CD4-positive, alpha-beta T cell treated with Interleukin-21 for 1 hour (primary cell): ENCODE measurements around the gene NOTCH1.

ENCODE experiments used
- DNase-seq: peaks from one replicate; pipeline ENCODE4 v3.0.0-alpha.2; 2020

NOTCH1 gene

GRCh38 chr9:136482793-136483588, 62.9 kb downstream of the NOTCH1 start, which contains the start of gene SEC16A:
SEC16A (minus strand) TSS chr9:136483040; CDS start chr9:136477615, 5,425 bp downstream.
- peak; percentile 99 for DNase-seq

DNA sequence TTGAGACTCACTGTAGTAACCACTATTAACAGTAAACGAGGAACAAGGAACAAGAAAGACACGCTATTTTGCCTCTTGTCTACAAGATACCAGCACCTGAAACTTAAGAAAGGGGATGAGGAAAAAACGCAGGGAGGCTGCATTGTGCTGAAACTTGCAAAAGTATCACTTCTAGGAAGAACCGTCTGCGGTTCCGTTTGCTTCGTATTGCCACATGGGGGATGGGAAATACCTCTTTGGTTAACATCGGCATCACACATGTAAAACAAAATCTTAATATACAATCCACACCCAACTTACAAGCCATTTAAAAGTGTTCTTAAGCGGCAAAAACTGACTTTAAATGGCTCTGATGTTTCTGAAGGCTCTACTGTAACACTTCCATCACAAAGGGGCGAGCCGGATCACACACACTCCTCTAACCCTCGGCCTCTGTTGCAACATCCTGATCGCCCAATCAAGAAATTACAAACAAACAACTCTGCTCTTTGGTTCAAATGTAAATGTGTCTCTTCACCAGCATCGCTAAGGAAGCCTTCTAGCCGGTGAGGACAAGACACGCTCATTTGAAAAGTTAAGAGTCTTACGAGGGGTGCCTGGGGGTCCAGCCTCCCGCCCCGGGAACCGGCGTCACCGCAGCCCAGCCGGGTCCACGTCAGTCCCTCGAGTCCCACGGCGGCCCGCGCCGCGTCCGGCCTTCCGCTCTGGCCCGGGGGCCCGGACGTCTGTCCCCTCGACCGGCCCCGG, 63.6 kb downstream of the NOTCH1 start:
- DNase-seq = peak; percentile 76

GRCh38 chr9:136481558-136481957, 64.3 kb downstream of the NOTCH1 start:
- peak; percentile 25 for DNase-seq

GRCh38 chr9:136476369-136477150, 69.3 kb downstream of the NOTCH1 start:
- DNase-seq = no peak

DNA sequence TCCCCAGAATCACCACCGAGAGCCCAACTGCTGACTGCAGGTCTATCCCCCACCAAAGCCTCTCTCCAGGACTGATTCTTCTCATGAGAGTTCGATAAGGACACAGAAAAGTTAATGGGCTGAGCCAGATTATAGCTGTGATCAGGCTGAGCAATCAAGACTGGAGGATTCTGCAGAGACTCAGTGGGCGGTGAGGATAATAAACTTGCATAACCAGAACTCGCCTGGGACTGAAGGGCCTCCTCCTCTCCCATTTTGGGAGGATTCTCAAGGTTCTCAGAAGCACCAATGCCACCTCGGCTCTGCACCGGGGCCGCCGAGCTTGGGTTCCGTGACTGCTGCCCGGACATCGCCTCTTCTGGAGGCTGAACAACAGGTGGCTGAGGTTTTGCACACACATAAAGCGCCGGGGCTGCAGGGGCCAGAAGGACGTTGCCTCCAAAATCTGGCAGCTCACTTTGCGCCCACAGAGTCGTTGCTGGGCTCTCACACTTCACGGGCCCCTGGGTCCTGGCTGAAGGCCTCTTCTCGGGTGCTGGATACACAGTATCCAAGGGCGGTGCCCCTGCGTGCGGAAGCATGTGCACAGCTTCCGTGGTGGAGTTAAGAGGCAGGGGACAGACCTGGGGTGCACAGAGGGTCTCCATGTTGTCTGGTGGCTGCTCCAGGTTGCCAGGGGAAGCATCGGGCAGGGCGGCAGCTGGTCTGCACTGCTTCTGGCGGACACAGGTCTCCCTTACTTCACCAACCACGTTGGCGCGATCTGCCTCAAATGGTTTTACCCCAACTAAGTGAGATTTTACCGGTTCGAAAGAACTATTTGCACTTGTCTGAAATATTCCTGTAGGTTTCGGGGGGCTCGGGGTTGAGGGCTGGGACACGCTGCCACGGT, 70.6 kb downstream of the NOTCH1 start:
- DNase-seq = no peak

DNA sequence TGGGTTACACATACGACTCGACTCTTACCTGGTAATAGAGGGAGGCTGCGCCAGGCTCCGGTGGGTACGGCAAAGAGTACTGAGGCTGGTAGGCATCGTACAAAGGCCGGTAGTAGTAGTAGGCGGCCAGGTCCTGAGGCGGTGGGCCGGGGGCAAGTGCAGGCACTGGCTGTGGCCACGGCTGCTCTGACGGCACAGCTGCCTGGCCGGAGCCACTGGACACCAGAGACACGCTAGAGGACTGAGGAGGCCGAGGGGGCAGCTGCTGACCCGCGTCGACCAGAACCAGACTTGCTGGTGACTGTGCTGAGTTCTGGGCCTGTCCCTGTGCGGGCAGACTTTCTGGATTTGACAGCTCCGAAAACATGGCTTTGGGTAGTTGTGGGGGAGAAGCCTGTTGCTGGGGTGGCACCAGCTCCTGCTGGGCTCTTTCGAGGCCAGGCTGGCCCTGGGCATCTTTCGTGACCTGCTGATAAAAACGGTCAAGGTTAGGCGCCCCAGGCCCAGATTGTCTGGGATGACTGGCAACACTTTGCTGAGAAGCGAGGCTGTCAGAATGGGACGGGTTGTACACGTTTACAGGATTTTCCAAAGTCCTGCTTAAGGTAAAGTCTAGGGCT, 71.7 kb downstream of the NOTCH1 start:
- DNase-seq = no peak

DNA sequence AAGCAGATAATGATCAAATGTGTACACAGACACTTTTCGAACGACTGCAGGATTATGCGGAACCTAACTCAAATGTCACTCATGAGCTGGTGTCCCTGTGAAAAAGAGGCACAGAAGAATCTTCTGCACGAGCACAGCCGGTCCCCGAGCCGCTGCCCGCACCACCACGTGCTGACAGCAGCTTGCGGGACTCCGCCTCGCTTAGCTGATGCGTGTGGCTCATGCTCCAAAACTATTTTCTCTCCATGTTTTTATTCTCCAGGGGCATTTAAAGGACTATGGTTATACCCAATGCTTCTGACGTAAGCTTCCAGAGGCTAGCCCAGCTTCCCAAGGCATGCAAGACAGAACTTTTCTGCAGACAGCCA, 72.5 kb downstream of the NOTCH1 start:
- DNase-seq = no peak

DNA sequence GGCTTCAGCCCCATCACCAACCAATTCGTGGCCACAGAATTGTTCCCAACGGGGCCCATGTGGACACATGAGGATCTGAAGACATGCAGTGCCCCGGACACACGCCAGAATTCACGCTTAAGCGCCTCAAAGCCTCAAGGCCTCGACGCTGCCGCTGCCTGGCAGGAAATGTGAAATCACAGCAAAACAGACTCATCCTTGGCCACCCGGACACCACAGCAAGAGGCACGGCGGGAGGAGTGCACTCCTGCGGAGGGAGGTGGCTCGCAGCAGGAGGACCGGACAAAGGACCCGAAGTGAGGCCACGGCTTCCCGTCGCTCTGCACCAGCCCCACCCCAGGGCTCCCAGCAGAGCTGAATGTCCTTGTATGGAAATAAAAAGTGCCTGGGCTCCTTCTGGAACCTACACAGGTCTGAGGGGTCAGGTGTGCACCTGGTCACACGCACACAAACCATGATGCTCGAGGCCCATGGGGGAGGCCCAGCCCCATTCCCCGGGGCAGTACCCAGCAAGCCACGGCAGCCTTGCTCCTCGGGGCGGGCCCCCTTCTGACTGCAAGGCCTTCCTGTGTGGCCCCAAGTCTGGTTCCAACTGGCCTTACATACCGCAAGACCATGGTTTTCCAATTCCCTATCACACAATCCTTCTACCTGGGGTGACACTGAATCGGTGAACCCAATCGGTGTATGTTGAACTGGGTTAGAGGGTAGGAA, 73.1 kb downstream of the NOTCH1 start:
- no peak for DNase-seq

DNA sequence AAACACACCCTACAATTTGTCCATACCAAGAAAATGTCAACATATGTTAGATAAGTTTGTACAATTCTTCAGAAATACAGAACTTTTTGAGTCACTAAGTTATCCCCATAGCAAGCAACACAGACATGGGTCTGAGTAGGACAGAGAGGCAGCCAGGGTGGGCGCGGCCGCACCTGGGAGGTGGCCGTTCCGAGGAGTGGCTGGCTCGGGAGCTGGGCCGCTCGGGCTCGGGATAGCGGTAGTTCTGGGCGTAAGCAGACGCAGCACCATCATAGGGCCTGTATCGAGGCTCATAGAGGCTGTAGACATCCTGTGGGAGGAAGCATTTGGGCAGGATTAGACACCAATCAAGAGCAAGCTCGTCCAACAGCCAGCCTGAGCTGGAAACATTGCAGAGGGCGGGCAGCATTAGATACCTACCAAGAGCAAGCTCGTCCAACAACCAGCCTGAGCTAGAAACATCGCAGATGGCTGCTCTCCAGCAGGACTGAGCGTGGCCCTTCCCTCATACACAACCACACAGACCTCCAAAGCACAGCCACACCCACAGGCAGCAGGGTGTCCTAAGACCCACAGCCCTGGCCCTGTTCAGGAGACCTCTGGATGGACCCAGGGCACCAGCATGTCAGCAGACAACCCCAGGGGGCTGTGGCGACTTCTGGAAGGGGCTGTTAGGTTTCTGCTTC, 73.9 kb downstream of the NOTCH1 start:
- DNase-seq = no peak

DNA sequence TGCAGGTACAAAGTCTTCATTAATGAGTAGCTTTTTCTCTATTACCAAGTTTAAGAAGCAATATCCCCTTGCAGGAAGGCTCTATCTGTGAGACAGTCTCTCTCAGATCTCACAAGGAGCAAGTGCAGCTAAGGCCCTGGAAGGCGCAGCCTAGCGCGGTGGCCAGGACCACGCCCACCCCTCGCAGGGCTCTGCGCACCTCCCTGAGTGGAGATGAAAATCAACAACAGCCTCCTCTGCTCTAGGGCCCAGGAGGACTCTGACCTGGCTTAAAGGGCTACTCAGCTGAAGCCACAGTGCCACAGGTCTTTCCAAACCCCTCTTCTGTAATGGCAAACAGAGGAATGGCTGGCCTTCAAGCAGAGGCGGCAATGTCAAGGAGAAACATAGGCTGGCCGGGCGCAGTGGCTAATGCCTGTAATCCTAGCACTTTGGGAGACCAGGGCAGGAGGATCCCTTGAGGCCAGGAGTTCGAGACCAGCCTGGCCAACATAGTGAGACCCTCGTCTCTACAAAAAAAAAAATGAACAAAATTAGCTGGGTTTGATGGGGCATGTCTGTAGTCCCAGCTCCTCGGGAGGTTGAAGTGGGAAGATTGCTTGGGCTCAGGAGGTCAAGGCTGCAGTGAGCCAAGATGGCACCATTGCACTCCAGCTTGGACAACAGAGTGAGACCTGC, 74.9 kb downstream of the NOTCH1 start:
- DNase-seq = no peak

- no peak for DNase-seq
These were observed 75.5 kb downstream of the NOTCH1 start for GRCh38 chr9:136470356-136470755.

- no peak for DNase-seq
These were observed 78.1 kb downstream of the NOTCH1 start for GRCh38 chr9:136467766-136468165.

- DNase-seq = no peak
These were observed 79.7 kb downstream of the NOTCH1 start for GRCh38 chr9:136466155-136466541.

GRCh38 chr9:136465500-136466154, 80.2 kb downstream of the NOTCH1 start:
- no peak for DNase-seq

DNA sequence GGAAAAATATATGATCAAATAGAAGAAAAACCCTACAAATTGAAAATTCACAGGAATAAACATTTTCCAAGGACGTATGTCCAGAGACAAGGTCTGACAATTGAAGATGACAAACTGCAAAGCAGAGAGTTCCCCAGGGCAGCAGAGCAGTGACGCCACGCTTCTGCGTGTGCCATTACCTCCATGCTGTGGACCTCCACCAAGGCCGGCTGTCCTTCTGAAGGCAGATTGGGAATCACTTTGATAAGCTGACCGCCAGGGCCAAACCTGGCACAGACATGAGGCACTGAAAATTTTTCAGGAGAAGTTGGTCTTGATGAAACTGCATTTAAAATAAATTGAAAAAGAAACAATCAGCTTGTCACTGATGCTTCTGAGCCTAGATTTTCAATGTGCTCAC, 81.6 kb downstream of the NOTCH1 start:
- DNase-seq = no peak

- no peak for DNase-seq
These were observed 82.3 kb downstream of the NOTCH1 start for GRCh38 chr9:136463578-136463977.

DNA sequence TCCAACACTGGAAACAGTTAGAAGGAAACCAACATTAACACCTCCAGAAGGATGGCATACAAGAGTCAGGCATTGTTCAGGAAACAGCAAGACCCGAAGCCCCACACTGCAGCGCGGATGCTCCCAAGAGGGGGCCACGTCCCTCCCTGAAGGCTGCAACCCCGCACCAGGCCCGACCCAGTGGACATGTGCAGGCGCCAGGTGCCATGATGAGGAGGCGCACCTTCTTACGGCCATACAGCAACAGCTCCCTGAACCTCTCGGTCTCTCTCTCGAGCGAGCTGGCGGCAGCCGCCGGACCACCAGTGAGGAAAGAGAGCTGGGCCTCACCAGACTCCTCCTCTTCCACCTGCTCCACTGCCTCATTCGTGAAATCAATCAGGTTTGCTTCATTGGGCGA, 83.2 kb downstream of the NOTCH1 start:
- no peak for DNase-seq

- no peak for DNase-seq
These were observed 85.0 kb downstream of the NOTCH1 start for GRCh38 chr9:136460772-136461325.

DNA sequence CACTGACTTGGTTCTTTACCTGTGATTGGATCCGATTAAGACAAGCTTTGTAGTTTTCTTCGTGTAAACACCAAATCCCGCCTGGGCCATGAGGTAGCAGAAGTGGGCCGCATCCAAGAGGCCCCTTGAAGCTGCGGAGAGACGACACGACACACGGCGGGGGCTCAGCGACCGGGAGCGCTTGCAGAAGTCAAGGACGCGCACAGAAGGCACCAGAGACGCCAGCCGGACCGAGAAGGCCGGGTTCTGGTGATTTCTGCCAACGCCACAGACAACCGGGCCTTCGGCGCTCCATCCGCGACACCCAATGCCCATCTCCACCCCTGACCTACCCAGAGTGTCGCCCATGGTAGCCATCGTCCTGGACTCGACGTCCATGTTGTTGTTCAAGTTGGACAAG, 86.4 kb downstream of the NOTCH1 start:
- DNase-seq = no peak
